GM12878 (cell line): ENCODE measurements around the gene ARFRP1. TPM values are rescaled to one million over a fixed set of nuclear protein-coding genes. Genes with fewer than 3 reads are reported as not detected.

Source experiments
- ATAC-seq: fragments of 200-7000 bp; cut with Tn5 transposase; 3 replicates; pipeline ENCODE4 v1.9.1; 2020; ENCODE audit warnings: mild to moderate bottlenecking, moderate library complexity
- BruUV-seq: library from RNA; stranded (reverse); fragments of 400-500 nt; replicated peaks from 2 replicates; lab custom pipeline; 2021; lab: Mats Ljungman, UMichigan
- CTCF ChIA-PET: fragments of 300-600 bp; sonication (Branson Sonifier 250); formaldehyde crosslinking; extraction: SDS; loops from one replicate; lab custom pipeline; 2021; ENCODE audit warnings: inconsistent platforms; lab: Yijun Ruan, JAX
- POLR2A ChIA-PET: fragments of 350-600 bp; formaldehyde crosslinking; extraction: SDS; loops from one replicate; lab custom pipeline; 2021; ENCODE audit warnings: inconsistent platforms; lab: Charles Lee
- RAD21 ChIA-PET: fragments of 300-600 bp; sonication (Branson Sonifier 250); formaldehyde crosslinking; loops from one replicate; lab custom pipeline; 2023; ENCODE audit warnings: antibody characterized with exemption; ENCODE audit not compliant: unreplicated experiment; lab: Charles Lee
- SMC1A ChIA-PET: fragments of 300-600 bp; sonication (Branson Sonifier 250); formaldehyde crosslinking; loops from one replicate; lab custom pipeline; 2023; ENCODE audit not compliant: unreplicated experiment, uncharacterized antibody; lab: Charles Lee
- DNase-seq: peaks from one replicate; pipeline ENCODE4 v3.0.0-alpha.2; 2011; ENCODE audit warnings: low read depth, low spot score
- FAIRE-seq: peaks from 3 replicates; lab custom pipeline; 2011; peaks lifted over from hg19 to GRCh38; lab: Jason Lieb, UNC
- H2AFZ ChIP-seq: 2 replicates; pipeline ENCODE4 v1.6.0; 2011; ENCODE audit warnings: low read depth, low read length, control low read depth; ENCODE audit not compliant: control insufficient read depth
- H3K27ac ChIP-seq: 2 replicates; pipeline ENCODE4 v1.5.1; 2011; ENCODE audit warnings: control low read depth; ENCODE audit not compliant: control insufficient read depth, insufficient read depth
- H3K27me3 ChIP-seq, 2 experiments: replicated peaks in 1 of 2; 2 replicates each; pipeline versions ENCODE4 v1.6.0 to v1.6.1; 2011; ENCODE audit warnings: low read length in 1 of 2; ENCODE audit not compliant: control insufficient read depth in 2 of 2, insufficient read depth in 2 of 2
- H3K36me3 ChIP-seq, 2 experiments: 2 replicates each; pipeline ENCODE4 v1.5.1; 2011; ENCODE audit warnings: low read length in 1 of 2; ENCODE audit not compliant: control insufficient read depth in 2 of 2, insufficient read depth in 2 of 2
- H3K4me1 ChIP-seq: 2 replicates; pipeline ENCODE4 v1.6.1; 2011; ENCODE audit warnings: mild to moderate bottlenecking, low read length, moderate library complexity, mixed read lengths; ENCODE audit not compliant: control insufficient read depth, insufficient read depth
- H3K4me2 ChIP-seq: 2 replicates; pipeline ENCODE4 v1.6.0; 2011; ENCODE audit warnings: control low read depth; ENCODE audit not compliant: control insufficient read depth, insufficient read depth
- H3K4me3 ChIP-seq: fragments of 200-600 bp; sonication (generic); 2 replicates; pipeline ENCODE4 v1.5.1; 2016
- H3K79me2 ChIP-seq: 2 replicates; pipeline ENCODE4 v1.6.0; 2011; ENCODE audit warnings: low read length; ENCODE audit not compliant: control insufficient read depth, insufficient read depth
- H3K9ac ChIP-seq: 2 replicates; pipeline ENCODE4 v1.8.0; 2011; ENCODE audit warnings: low read length, control low read depth, mixed read lengths; ENCODE audit not compliant: control insufficient read depth, insufficient read depth
- H3K9me3 ChIP-seq: replicated peaks from 3 replicates; pipeline ENCODE4 v1.5.1; 2011; ENCODE audit warnings: mild to moderate bottlenecking, low read length; ENCODE audit not compliant: control insufficient read depth, insufficient read depth
- H4K20me1 ChIP-seq: 2 replicates; pipeline ENCODE4 v1.6.0; 2011; ENCODE audit not compliant: control insufficient read depth, insufficient read depth
- CEBPB ChIP-seq, 2 experiments: fragments of 150-350 bp in 1 of 2; IDR thresholded peaks; 2 replicates each; pipeline ENCODE4 v1.6.1; 2012 to 2014; ENCODE audit warnings: low read depth in 2 of 2, low read length in 2 of 2, borderline replicate concordance in 1 of 2, inconsistent platforms in 1 of 2
- NFXL1 ChIP-seq: fragments of 450-650 bp; IDR thresholded peaks from 2 replicates; pipeline ENCODE4 v1.6.1; 2017; ENCODE audit warnings: antibody characterized with exemption, mild to moderate bottlenecking, borderline replicate concordance
- PML ChIP-seq: IDR thresholded peaks from 2 replicates; pipeline ENCODE4 v1.6.1; 2012; ENCODE audit warnings: low read length, inconsistent platforms
- ZBED1 ChIP-seq: IDR thresholded peaks from 2 replicates; pipeline ENCODE4 v1.6.1; 2016; ENCODE audit warnings: borderline replicate concordance
- WGBS: methylation state at CpG from one replicate; pipeline ENCODE4 v1.1.6; 2016; ENCODE audit warnings: low lambda C conversion rate; ENCODE audit not compliant: insufficient replicate concordance, insufficient coverage; ENCODE audit errors: missing lambda C conversion rate; 5-methylcytosine and 5-hydroxymethylcytosine counted together
- in situ Hi-C: fragments of 300-500 bp; cut with MboI; formaldehyde crosslinking; loops from 9 replicates; pipeline ENCODE4 v1.14.3; 2018; ENCODE audit warnings: mixed read lengths
- intact Hi-C: fragments of 100-400 bp; cut with micrococcal nuclease; formaldehyde crosslinking; loops from one replicate; pipeline ENCODE4 v1.14.2; 2022; ENCODE audit not compliant: unreplicated experiment
- polyA plus RNA-seq, 11 experiments: library from polyadenylated mRNA; depleted of rRNA in 4 of 11; unstranded in 6 of 11; stranded (reverse) in 5 of 11; fragments of >200 nt; fragmentation: Nextera tagmentation in 4 of 11; fragmentation: Illumina TruSeq in 1 of 11; extraction: Ambion mirVana in 4 of 11; extraction: Trizol in 1 of 11; gene quantifications; 1 replicate in 1 of 11; 2 replicates in 10 of 11; pipeline versions ENCODE4 v1.2.1 to v1.2.3, GENCODE V29; 2011 to 2016; ENCODE audit warnings: inconsistent platforms in 2 of 11, missing spikeins in 2 of 11, low read depth in 1 of 11
- total RNA-seq, 4 experiments: library from RNA; depleted of rRNA in 3 of 4; stranded (reverse); fragments of >200 nt in 3 of 4; fragmentation: Illumina TruSeq in 1 of 4; extraction: Trizol in 1 of 4; gene quantifications; 2 replicates each; pipeline versions ENCODE4 v1.2.1 to v1.2.3, GENCODE V29; 2013 to 2021
- TF ChIP-seq, protein P1 (sequence below): IDR thresholded peaks from 2 replicates; pipeline ENCODE4 v1.6.1; 2012; ENCODE audit warnings: improper control_type of control experiment, low read depth, low read length; ENCODE audit not compliant: insufficient replicate concordance
- TF ChIP-seq, protein P2 (sequence below): IDR thresholded peaks from 2 replicates; pipeline ENCODE4 v1.6.1; 2011; ENCODE audit warnings: low read depth, mild to moderate bottlenecking, low read length, moderate library complexity, borderline replicate concordance; ENCODE audit errors: extremely low read depth
- TF ChIP-seq, protein P3 (sequence below): fragments of 450-650 bp; IDR thresholded peaks from 2 replicates; pipeline ENCODE4 v1.6.1; 2017; ENCODE audit warnings: mild to moderate bottlenecking, low read depth, inconsistent platforms; ENCODE audit not compliant: poor library complexity, severe bottlenecking

ARFRP1 gene
- total and polyA plus RNA-seq, 10 of the 15 experiments (the other 5 are each of a cell fraction or from before 2014, with no cell fraction given): 0.37 to 71.7 (median 34.6) TPM

DNA sequence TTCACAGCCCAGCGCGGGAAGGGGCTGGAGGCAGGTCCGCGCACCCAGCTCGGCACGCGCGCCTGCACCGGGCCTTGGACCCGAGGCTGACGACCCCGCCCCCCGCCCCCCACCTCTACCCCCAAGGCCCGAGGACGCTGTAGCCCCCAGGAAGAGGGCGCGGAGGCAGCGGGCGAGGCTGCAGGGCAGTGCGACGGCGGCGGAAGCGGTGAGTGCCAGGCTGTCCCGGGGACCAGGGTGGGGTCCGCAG, 29.8 kb upstream of the ARFRP1 start:
- ChIA-PET RAD21 (interaction anchor here (1.0 to 4.2 kb wide), 5 partner anchors 10 to 200 kb away, joined by 3 to 32 read pairs (median 5); partner anchors contain the start of genes ARFRP1, PTK6, RTEL1 and ZGPAT), CTCF (interaction anchor here (2.9 kb wide), 1 partner anchor 30 kb away, joined by 28 read pairs; the partner anchor contains the start of genes ARFRP1 and ZGPAT), POLR2A (interaction anchor here (2.1 kb wide), 1 partner anchor 127 kb away, joined by 4 read pairs; the partner anchor contains the start of gene TPD52L2), SMC1A (interaction anchor here (0.6 to 1.7 kb wide), 2 partner anchors 30 to 39 kb away, joined by 3 to 14 read pairs; partner anchors contain the start of genes ARFRP1 and ZGPAT)
- DNase-seq (no peak), ATAC-seq (no peak), FAIRE-seq (no peak)
- Histone ChIP-seq H4K20me1 (no peaks in the 10 kb centered on the region), H3K4me2 (peak overlapping the region; percentile 93; the same call in 1 of the 2 replicates), H3K4me3 (peak overlapping the region; percentile 84), H3K79me2 (peaks cover 20% of the 10 kb centered on the region), H3K4me1 (peaks cover 33% of the 10 kb centered on the region), H3K27me3 (no peaks in the 10 kb centered on the region), H3K36me3 (peaks cover 5 to 27% of the 10 kb centered on the region in 2 experiments; a peak in 3 of 4 replicates), H3K27ac (peak overlapping the region; percentile 94), H2AFZ (no peak overlapping the region), H3K9ac (no peak overlapping the region; the same call in 1 of the 2 replicates), H3K9me3 (no peaks in the 10 kb centered on the region)
- no TSS peak for BruUV-seq
- intact Hi-C loops (loop anchor here (2.0 kb wide), 2 partner anchors 31 to 127 kb away; partner anchors contain the start of genes ARFRP1 and TPD52L2), in situ Hi-C loops (no loop called here)
- TF ChIP-seq CEBPB (IDR thresholded peaks at IDR 0.05; ENCODE audit: borderline replicate concordance in 1 of 2, low read depth in 2 of 2, low read length in 2 of 2) (no peak), NFXL1 (no peak), ZBED1 (no peak), PML (no peak)
- TF ChIP-seq, protein P1, sequence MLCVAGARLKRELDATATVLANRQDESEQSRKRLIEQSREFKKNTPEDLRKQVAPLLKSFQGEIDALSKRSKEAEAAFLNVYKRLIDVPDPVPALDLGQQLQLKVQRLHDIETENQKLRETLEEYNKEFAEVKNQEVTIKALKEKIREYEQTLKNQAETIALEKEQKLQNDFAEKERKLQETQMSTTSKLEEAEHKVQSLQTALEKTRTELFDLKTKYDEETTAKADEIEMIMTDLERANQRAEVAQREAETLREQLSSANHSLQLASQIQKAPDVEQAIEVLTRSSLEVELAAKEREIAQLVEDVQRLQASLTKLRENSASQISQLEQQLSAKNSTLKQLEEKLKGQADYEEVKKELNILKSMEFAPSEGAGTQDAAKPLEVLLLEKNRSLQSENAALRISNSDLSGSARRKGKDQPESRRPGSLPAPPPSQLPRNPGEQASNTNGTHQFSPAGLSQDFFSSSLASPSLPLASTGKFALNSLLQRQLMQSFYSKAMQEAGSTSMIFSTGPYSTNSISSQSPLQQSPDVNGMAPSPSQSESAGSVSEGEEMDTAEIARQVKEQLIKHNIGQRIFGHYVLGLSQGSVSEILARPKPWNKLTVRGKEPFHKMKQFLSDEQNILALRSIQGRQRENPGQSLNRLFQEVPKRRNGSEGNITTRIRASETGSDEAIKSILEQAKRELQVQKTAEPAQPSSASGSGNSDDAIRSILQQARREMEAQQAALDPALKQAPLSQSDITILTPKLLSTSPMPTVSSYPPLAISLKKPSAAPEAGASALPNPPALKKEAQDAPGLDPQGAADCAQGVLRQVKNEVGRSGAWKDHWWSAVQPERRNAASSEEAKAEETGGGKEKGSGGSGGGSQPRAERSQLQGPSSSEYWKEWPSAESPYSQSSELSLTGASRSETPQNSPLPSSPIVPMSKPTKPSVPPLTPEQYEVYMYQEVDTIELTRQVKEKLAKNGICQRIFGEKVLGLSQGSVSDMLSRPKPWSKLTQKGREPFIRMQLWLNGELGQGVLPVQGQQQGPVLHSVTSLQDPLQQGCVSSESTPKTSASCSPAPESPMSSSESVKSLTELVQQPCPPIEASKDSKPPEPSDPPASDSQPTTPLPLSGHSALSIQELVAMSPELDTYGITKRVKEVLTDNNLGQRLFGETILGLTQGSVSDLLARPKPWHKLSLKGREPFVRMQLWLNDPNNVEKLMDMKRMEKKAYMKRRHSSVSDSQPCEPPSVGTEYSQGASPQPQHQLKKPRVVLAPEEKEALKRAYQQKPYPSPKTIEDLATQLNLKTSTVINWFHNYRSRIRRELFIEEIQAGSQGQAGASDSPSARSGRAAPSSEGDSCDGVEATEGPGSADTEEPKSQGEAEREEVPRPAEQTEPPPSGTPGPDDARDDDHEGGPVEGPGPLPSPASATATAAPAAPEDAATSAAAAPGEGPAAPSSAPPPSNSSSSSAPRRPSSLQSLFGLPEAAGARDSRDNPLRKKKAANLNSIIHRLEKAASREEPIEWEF: no peak
- TF ChIP-seq, protein P2, sequence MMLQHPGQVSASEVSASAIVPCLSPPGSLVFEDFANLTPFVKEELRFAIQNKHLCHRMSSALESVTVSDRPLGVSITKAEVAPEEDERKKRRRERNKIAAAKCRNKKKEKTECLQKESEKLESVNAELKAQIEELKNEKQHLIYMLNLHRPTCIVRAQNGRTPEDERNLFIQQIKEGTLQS: no peak
- TF ChIP-seq, protein P3, sequence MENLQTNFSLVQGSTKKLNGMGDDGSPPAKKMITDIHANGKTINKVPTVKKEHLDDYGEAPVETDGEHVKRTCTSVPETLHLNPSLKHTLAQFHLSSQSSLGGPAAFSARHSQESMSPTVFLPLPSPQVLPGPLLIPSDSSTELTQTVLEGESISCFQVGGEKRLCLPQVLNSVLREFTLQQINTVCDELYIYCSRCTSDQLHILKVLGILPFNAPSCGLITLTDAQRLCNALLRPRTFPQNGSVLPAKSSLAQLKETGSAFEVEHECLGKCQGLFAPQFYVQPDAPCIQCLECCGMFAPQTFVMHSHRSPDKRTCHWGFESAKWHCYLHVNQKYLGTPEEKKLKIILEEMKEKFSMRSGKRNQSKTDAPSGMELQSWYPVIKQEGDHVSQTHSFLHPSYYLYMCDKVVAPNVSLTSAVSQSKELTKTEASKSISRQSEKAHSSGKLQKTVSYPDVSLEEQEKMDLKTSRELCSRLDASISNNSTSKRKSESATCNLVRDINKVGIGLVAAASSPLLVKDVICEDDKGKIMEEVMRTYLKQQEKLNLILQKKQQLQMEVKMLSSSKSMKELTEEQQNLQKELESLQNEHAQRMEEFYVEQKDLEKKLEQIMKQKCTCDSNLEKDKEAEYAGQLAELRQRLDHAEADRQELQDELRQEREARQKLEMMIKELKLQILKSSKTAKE: no peak
- WGBS: under 1% methylated on average over 24 of the region's 26 CpGs
